B cell (primary cell): ENCODE data around the gene CAPS. TPM values are rescaled to one million over a fixed set of nuclear protein-coding genes. Genes with fewer than 3 reads are reported as not detected.

Experiments
- ATAC-seq: fragments of 200-7000 bp; cut with Tn5 transposase; one replicate; pipeline ENCODE4 v1.10.0; 2021; ENCODE audit warnings: low read depth, mild to moderate bottlenecking, moderate number of reproducible peaks, moderate library complexity
- CTCF ChIA-PET: fragments of 350-600 bp; sonication (Branson Sonifier 250); formaldehyde crosslinking; loops from one replicate; lab custom pipeline; 2021; ENCODE audit warnings: antibody characterized with exemption, inconsistent platforms; lab: Charles Lee
- POLR2A ChIA-PET: fragments of 350-600 bp; sonication (Branson Sonifier 250); formaldehyde crosslinking; loops from one replicate; lab custom pipeline; 2021; ENCODE audit warnings: antibody characterized with exemption; lab: Charles Lee
- DNase-seq: peaks from one replicate; pipeline ENCODE4 v3.0.0; 2013
- H2AFZ ChIP-seq: 2 replicates; pipeline ENCODE4 v1.6.1; 2012; ENCODE audit warnings: mild to moderate bottlenecking, low read depth, low read length; ENCODE audit not compliant: insufficient read depth, poor library complexity, severe bottlenecking
- H3K27ac ChIP-seq, 2 donors: 1 replicate in 1 of 2; 2 replicates in 1 of 2; pipeline ENCODE4 v1.5.1; 2012 to 2013; ENCODE audit warnings: low read length in 2 of 2, mild to moderate bottlenecking in 2 of 2, moderate library complexity in 1 of 2
- H3K27me3 ChIP-seq, 4 experiments: fragments of 200-600 bp in 1 of 4; sonication (generic) in 1 of 4; replicated peaks in 1 of 4; 1 replicate in 2 of 4; 2 replicates in 2 of 4; pipeline versions ENCODE4 v1.6.1 to v1.7.0; 2013 to 2016; ENCODE audit warnings: low read length in 3 of 4, mild to moderate bottlenecking in 2 of 4, mixed read lengths in 1 of 4, moderate library complexity in 1 of 4; ENCODE audit not compliant: insufficient read depth in 4 of 4, control insufficient read depth in 3 of 4; ENCODE audit errors: control extremely low read depth in 1 of 4
- H3K36me3 ChIP-seq, 2 experiments: replicated peaks in 1 of 2; 1 replicate in 1 of 2; 2 replicates in 1 of 2; pipeline versions ENCODE4 v1.6.1 to v1.7.1; 2013; ENCODE audit warnings: low read length in 1 of 2; ENCODE audit not compliant: insufficient read depth in 2 of 2, control insufficient read depth in 1 of 2; ENCODE audit errors: control extremely low read depth in 1 of 2, extremely low read depth in 1 of 2
- H3K4me1 ChIP-seq, 2 donors: fragments of 200-600 bp in 1 of 2; sonication (generic) in 1 of 2; 1 replicate in 1 of 2; 2 replicates in 1 of 2; pipeline versions ENCODE4 v1.5.1 to v1.6.1; 2013 to 2017; ENCODE audit warnings: low read length in 2 of 2; ENCODE audit not compliant: control insufficient read depth in 2 of 2, insufficient read depth in 2 of 2
- H3K4me2 ChIP-seq: replicated peaks from 2 replicates; pipeline ENCODE3; 2012; ENCODE audit warnings: mild to moderate bottlenecking, low read depth, low read length; ENCODE audit not compliant: poor library complexity, severe bottlenecking
- H3K4me3 ChIP-seq, 5 experiments: fragments of 200-600 bp in 1 of 5; sonication (generic) in 1 of 5; 1 replicate in 3 of 5; 2 replicates in 2 of 5; pipeline versions ENCODE4 v1.5.1 to v1.7.0; 2011 to 2016; ENCODE audit warnings: low read length in 4 of 5, mild to moderate bottlenecking in 4 of 5, low read depth in 2 of 5, control low read depth in 1 of 5, moderate library complexity in 1 of 5; ENCODE audit not compliant: insufficient read depth in 1 of 5; ENCODE audit errors: control extremely low read depth in 1 of 5, extremely low read depth in 1 of 5
- H3K79me2 ChIP-seq: fragments of 200-600 bp; sonication (generic); one replicate; pipeline ENCODE4 v1.6.0; 2016; ENCODE audit warnings: low read length; ENCODE audit not compliant: control insufficient read depth, insufficient read depth
- H3K9ac ChIP-seq: fragments of 200-600 bp; sonication (generic); 2 replicates; pipeline ENCODE4 v1.6.1; 2017; ENCODE audit warnings: mild to moderate bottlenecking, low read length, moderate library complexity
- H3K9me3 ChIP-seq, 3 donors: one replicate each; pipeline versions ENCODE4 v1.6.1 to v1.7.1; 2013; ENCODE audit warnings: low read length in 2 of 3; ENCODE audit not compliant: control insufficient read depth in 2 of 3, insufficient read depth in 1 of 3; ENCODE audit errors: control extremely low read depth in 1 of 3
- H4K20me1 ChIP-seq: 2 replicates; pipeline ENCODE4 v1.6.0; 2012; ENCODE audit warnings: mild to moderate bottlenecking, low read length; ENCODE audit not compliant: insufficient read depth, control insufficient read depth, poor library complexity, severe bottlenecking
- H3K27ac Mint-ChIP-seq: one replicate; pipeline ENCODE4 v1.8.0; 2021; ENCODE audit warnings: mixed read lengths
- H3K27me3 Mint-ChIP-seq: one replicate; pipeline ENCODE4 v1.8.0; 2021; ENCODE audit warnings: mixed read lengths
- H3K4me1 Mint-ChIP-seq: one replicate; pipeline ENCODE4 v1.8.0; 2021; ENCODE audit warnings: mixed read lengths
- H3K4me3 Mint-ChIP-seq: one replicate; pipeline ENCODE4 v1.8.0; 2021; ENCODE audit warnings: mixed read lengths
- H3K9me3 Mint-ChIP-seq: one replicate; pipeline ENCODE4 v1.8.0; 2022; ENCODE audit warnings: mixed read lengths; ENCODE audit not compliant: insufficient read depth
- CTCF ChIP-seq: fragments of 200-600 bp; IDR thresholded peaks from one replicate; pipeline ENCODE4 v1.8.0; 2022; ENCODE audit warnings: antibody characterized with exemption, mild to moderate bottlenecking
- EZH2 ChIP-seq: IDR thresholded peaks from 2 replicates; pipeline ENCODE4 v1.6.1; 2012; ENCODE audit warnings: borderline replicate concordance, low read depth, mild to moderate bottlenecking, moderate library complexity, low read length; ENCODE audit not compliant: insufficient read depth, poor library complexity, severe bottlenecking
- WGBS: methylation state at CpG from one replicate; pipeline ENCODE4 v1.1.5; 2013; ENCODE audit warnings: missing lambda C conversion rate; ENCODE audit not compliant: insufficient coverage; 5-methylcytosine and 5-hydroxymethylcytosine counted together
- intact Hi-C: fragments of 100-400 bp; cut with micrococcal nuclease; formaldehyde crosslinking; loops from one replicate; pipeline ENCODE4 v1.10.0; 2022
- polyA plus RNA-seq: library from polyadenylated mRNA; depleted of rRNA; stranded (reverse); fragments of >200 nt; gene quantifications from 2 replicates; pipeline ENCODE4 v1.2.3, GENCODE V29; 2012
- total RNA-seq, 2 donors: library from RNA; stranded (reverse); fragments of 120-200 nt in 1 of 2; gene quantifications; 1 replicate in 1 of 2; 2 replicates in 1 of 2; pipeline versions ENCODE4 v1.2.3 to v1.2.4, GENCODE V29; 2013 to 2022

Gene CAPS
- total and polyA plus RNA-seq, 2 donors (not counting 1 experiment from before 2014, with no cell fraction given): 40.0 to 65.7 TPM

GRCh38 chr19:5958074-5958850 is 44.2 kb downstream of the CAPS start:
- Histone ChIP-seq H3K4me2 (no peak overlapping the region), H2AFZ (no peak overlapping the region), H3K36me3 (peaks cover 0 to 9% of the 10 kb centered on the region in 2 experiments), H4K20me1 (peaks cover 96% of the 10 kb centered on the region), H3K9ac (no peak overlapping the region), H3K4me1 (peaks cover 26 to 32% of the 10 kb centered on the region in 2 donors), H3K9me3 (no peaks in the 10 kb centered on the region), H3K4me3 (no peak overlapping the region), H3K27ac (no peak overlapping the region), H3K27me3 (no peaks in the 10 kb centered on the region), H3K79me2 (peaks cover 99% of the 10 kb centered on the region)
- H3K9me3 Mint-ChIP-seq: no peaks in the 10 kb centered on the region
- ATAC-seq (no peak), DNase-seq (no peak)
- H3K27me3 Mint-ChIP-seq: no peaks in the 10 kb centered on the region
- no peak overlapping the region for H3K4me3 Mint-ChIP-seq
- POLR2A ChIA-PET: no interaction called here
- intact Hi-C loops: no loop called here
- H3K27ac Mint-ChIP-seq: no peak overlapping the region
- TF ChIP-seq CTCF (no peak), EZH2 (no peak)
- H3K4me1 Mint-ChIP-seq: peaks cover 78% of the 10 kb centered on the region
- WGBS: 83% methylated on average over 18 of the region's 21 CpGs
- CTCF ChIA-PET: interaction anchor here (2.1 kb wide), 1 partner anchor 10 kb away, joined by 8 read pairs; no protein-coding TSS in a partner anchor

DNA sequence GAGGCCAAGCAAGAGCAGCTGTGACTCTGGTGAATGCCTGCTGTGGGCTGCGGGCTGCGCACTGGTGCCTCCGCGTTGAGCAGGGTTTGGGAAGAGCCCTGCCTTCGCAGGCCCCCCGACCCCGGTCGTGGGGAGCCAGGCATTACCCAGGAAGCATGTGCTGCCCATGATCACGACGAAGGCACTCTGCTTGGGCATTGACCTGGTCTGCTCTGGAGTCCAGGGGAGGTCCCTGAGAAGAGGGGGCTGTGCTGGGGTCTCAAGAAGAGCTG is 44.7 kb downstream of the CAPS start:
- no peak for TF ChIP-seq EZH2
- no peak for TF ChIP-seq CTCF
- peak overlapping the region; percentile 32 for H3K27ac Mint-ChIP-seq
- Histone ChIP-seq H3K27ac (no peak overlapping the region), H4K20me1 (peaks cover 96% of the 10 kb centered on the region), H2AFZ (no peak overlapping the region), H3K4me2 (no peak overlapping the region), H3K9me3 (no peaks in the 10 kb centered on the region), H3K27me3 (no peaks in the 10 kb centered on the region), H3K9ac (no peak overlapping the region), H3K79me2 (peaks cover 99% of the 10 kb centered on the region), H3K4me1 (peaks cover 22 to 33% of the 10 kb centered on the region in 2 donors), H3K4me3 (no peak overlapping the region), H3K36me3 (peaks cover 0 to 9% of the 10 kb centered on the region in 2 experiments)
- H3K4me3 Mint-ChIP-seq: no peak overlapping the region
- ChIA-PET CTCF (interaction anchor here (2.1 kb wide), 1 partner anchor 9 kb away, joined by 8 read pairs; no protein-coding TSS in a partner anchor), POLR2A (no interaction called here)
- ATAC-seq: no peak
- H3K9me3 Mint-ChIP-seq: no peaks in the 10 kb centered on the region
- no peaks in the 10 kb centered on the region for H3K27me3 Mint-ChIP-seq
- 93% methylated on average over 10 of the region's 10 CpGs for WGBS
- no peak for DNase-seq
- intact Hi-C loops: no loop called here
- H3K4me1 Mint-ChIP-seq: peaks cover 77% of the 10 kb centered on the region
